HCT116 (cell line): ENCODE data around the gene FAM118A. TPM values are rescaled to one million over a fixed set of nuclear protein-coding genes. Genes with fewer than 3 reads are reported as not detected.

Experiments used
- ATAC-seq: fragments of 200-7000 bp; cut with Tn5 transposase; 2 replicates; pipeline ENCODE4 v1.9.1; 2020; ENCODE audit warnings: mild to moderate bottlenecking, moderate library complexity
- BruUV-seq: library from RNA; stranded (reverse); fragments of 400-500 nt; replicated peaks from 2 replicates; lab custom pipeline; 2021; lab: Mats Ljungman, UMichigan
- CTCF ChIA-PET: fragments of 300-600 bp; sonication (Branson Sonifier 250); formaldehyde crosslinking; loops from one replicate; lab custom pipeline; 2021; ENCODE audit warnings: antibody characterized with exemption; lab: Charles Lee
- POLR2A ChIA-PET: fragments of 300-600, 350-600 bp; sonication (Branson Sonifier 250); formaldehyde crosslinking; loops from one replicate; lab custom pipeline; 2021; ENCODE audit warnings: antibody characterized with exemption; lab: Charles Lee
- RAD21 ChIA-PET, 2 experiments: fragments of 300-600 bp; sonication (Branson Sonifier 250); formaldehyde crosslinking; loops; one replicate each; lab custom pipeline; 2023; ENCODE audit warnings: low total read pairs in 2 of 2; ENCODE audit not compliant: uncharacterized antibody in 2 of 2, unreplicated experiment in 2 of 2, low non-redundant PET in 1 of 2; lab: Charles Lee
- DNase-seq: peaks from one replicate; pipeline ENCODE4 v3.0.0-alpha.2; 2010; ENCODE audit warnings: low read depth, low spot score
- H2AFZ ChIP-seq: fragments of 200-600 bp; shearing (Covaris generic), sonication (generic); 2 replicates; pipeline ENCODE4 v1.6.1; 2017; ENCODE audit warnings: low read depth, mixed run types, mixed read lengths, antibody characterized with exemption, low read length; ENCODE audit not compliant: poor library complexity, severe bottlenecking
- H3K27ac ChIP-seq: 2 replicates; pipeline ENCODE4 v1.5.1; 2012; ENCODE audit warnings: low read depth, low read length
- H3K27me3 ChIP-seq: fragments of 200-600 bp; sonication (generic); 2 replicates; pipeline ENCODE4 v1.6.1; 2016; ENCODE audit warnings: mixed run types, low read length, mixed read lengths; ENCODE audit not compliant: insufficient read depth
- H3K36me3 ChIP-seq, 2 experiments: fragments of 200-500 bp in 1 of 2; fragments of 200-600 bp in 1 of 2; sonication (Bioruptor generic) in 1 of 2; sonication (generic) in 1 of 2; 2 replicates each; pipeline versions ENCODE4 v1.5.1 to v1.6.1; 2014 to 2016; ENCODE audit warnings: low read length in 2 of 2, inconsistent platforms in 1 of 2, mixed read lengths in 1 of 2, mixed run types in 1 of 2; ENCODE audit not compliant: insufficient read depth in 2 of 2, control insufficient read depth in 1 of 2
- H3K4me1 ChIP-seq, 2 experiments: fragments of 200-600 bp in 1 of 2; sonication (generic) in 1 of 2; 2 replicates each; pipeline versions ENCODE4 v1.5.1 to v1.6.1; 2012 to 2017; ENCODE audit warnings: low read length in 2 of 2, inconsistent platforms in 1 of 2, mild to moderate bottlenecking in 1 of 2, mixed read lengths in 1 of 2, mixed run types in 1 of 2, moderate library complexity in 1 of 2; ENCODE audit not compliant: insufficient read depth in 2 of 2, control insufficient read depth in 1 of 2
- H3K4me2 ChIP-seq: fragments of 200-600 bp; sonication (generic); 2 replicates; pipeline ENCODE4 v1.6.1; 2017; ENCODE audit warnings: mixed run types, low read length, mixed read lengths
- H3K4me3 ChIP-seq, 2 experiments: fragments of 200-600 bp in 1 of 2; sonication (generic) in 1 of 2; replicated peaks in 1 of 2; 2 replicates each; pipeline ENCODE4 v1.5.1; 2011 to 2016; ENCODE audit warnings: low read length in 2 of 2, control low read depth in 1 of 2, low read depth in 1 of 2, mild to moderate bottlenecking in 1 of 2, mixed read lengths in 1 of 2, mixed run types in 1 of 2
- H3K79me2 ChIP-seq: fragments of 200-600 bp; sonication (generic); 2 replicates; pipeline ENCODE4 v1.6.1; 2017; ENCODE audit warnings: mild to moderate bottlenecking, mixed run types, low read length, moderate library complexity, mixed read lengths; ENCODE audit not compliant: insufficient read depth
- H3K9ac ChIP-seq: fragments of 200-600 bp; sonication (generic); 2 replicates; pipeline ENCODE4 v1.6.1; 2016; ENCODE audit warnings: low read length, mixed read lengths
- H3K9me2 ChIP-seq: fragments of 200-600 bp; sonication (generic), shearing (Covaris generic); 2 replicates; pipeline ENCODE4 v1.6.1; 2017; ENCODE audit warnings: mixed run types, mild to moderate bottlenecking, moderate library complexity; ENCODE audit not compliant: insufficient read depth
- H3K9me3 ChIP-seq, 2 experiments: fragments of 200-500 bp in 1 of 2; fragments of 200-600 bp in 1 of 2; sonication (Bioruptor generic) in 1 of 2; sonication (generic) in 1 of 2; 2 replicates each; pipeline ENCODE4 v1.6.1; 2014 to 2017; ENCODE audit warnings: low read length in 2 of 2, mixed read lengths in 2 of 2, inconsistent platforms in 1 of 2, low read depth in 1 of 2, mild to moderate bottlenecking in 1 of 2, mixed run types in 1 of 2, moderate library complexity in 1 of 2; ENCODE audit not compliant: control insufficient read depth in 1 of 2, insufficient read depth in 1 of 2
- H4K20me1 ChIP-seq: fragments of 200-600 bp; sonication (generic), shearing (Covaris generic); 2 replicates; pipeline ENCODE4 v1.6.1; 2017; ENCODE audit warnings: mixed run types, mild to moderate bottlenecking, moderate library complexity; ENCODE audit not compliant: insufficient read depth
- TCF7L2 ChIP-seq: IDR thresholded peaks from 2 replicates; pipeline ENCODE4 v1.7.0; 2011; ENCODE audit warnings: borderline replicate concordance, inconsistent platforms; ENCODE audit not compliant: insufficient read depth, insufficient read length; ENCODE audit errors: extremely low read depth
- YY1 ChIP-seq: IDR thresholded peaks from 2 replicates; pipeline ENCODE4 v1.6.1; 2011; ENCODE audit warnings: low read length, low read depth, moderate library complexity, mild to moderate bottlenecking; ENCODE audit not compliant: insufficient replicate concordance; ENCODE audit errors: extremely low read depth
- ZBTB33 ChIP-seq: IDR thresholded peaks from 2 replicates; pipeline ENCODE4 v1.6.1; 2011; ENCODE audit warnings: mild to moderate bottlenecking, low read length, moderate library complexity; ENCODE audit not compliant: insufficient replicate concordance; ENCODE audit errors: extremely low read depth
- intact Hi-C: fragments of 100-400 bp; cut with micrococcal nuclease; formaldehyde crosslinking; loops from 2 replicates; pipeline ENCODE4 v1.10.0; 2022
- total RNA-seq: library from RNA; stranded (reverse); gene quantifications from one replicate; pipeline ENCODE4 v1.2.1, GENCODE V29; 2021; ENCODE audit not compliant: unreplicated experiment
- TF ChIP-seq, protein P1 (sequence below), 3 experiments: fragments of 200-600 bp in 1 of 3; sonication (generic) in 1 of 3; IDR thresholded peaks in 2 of 3; conservative IDR thresholded peaks in 1 of 3; 2 replicates each; pipeline ENCODE4 v1.5.1; 2012 to 2017; ENCODE audit warnings: low read depth in 2 of 3, low read length in 2 of 3, antibody characterized with exemption in 1 of 3, borderline replicate concordance in 1 of 3, control low read depth in 1 of 3, mild to moderate bottlenecking in 1 of 3, mixed read lengths in 1 of 3, mixed run types in 1 of 3, moderate library complexity in 1 of 3; ENCODE audit not compliant: insufficient read depth in 1 of 3

Gene FAM118A
- total RNA-seq, 1 experiment from 2014 or later, result 43.2 TPM

- no peak for TF ChIP-seq ZBTB33
- TF ChIP-seq, protein P1, sequence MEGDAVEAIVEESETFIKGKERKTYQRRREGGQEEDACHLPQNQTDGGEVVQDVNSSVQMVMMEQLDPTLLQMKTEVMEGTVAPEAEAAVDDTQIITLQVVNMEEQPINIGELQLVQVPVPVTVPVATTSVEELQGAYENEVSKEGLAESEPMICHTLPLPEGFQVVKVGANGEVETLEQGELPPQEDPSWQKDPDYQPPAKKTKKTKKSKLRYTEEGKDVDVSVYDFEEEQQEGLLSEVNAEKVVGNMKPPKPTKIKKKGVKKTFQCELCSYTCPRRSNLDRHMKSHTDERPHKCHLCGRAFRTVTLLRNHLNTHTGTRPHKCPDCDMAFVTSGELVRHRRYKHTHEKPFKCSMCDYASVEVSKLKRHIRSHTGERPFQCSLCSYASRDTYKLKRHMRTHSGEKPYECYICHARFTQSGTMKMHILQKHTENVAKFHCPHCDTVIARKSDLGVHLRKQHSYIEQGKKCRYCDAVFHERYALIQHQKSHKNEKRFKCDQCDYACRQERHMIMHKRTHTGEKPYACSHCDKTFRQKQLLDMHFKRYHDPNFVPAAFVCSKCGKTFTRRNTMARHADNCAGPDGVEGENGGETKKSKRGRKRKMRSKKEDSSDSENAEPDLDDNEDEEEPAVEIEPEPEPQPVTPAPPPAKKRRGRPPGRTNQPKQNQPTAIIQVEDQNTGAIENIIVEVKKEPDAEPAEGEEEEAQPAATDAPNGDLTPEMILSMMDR (IDR thresholded peaks at IDR 0.05 in 2 of 3, conservative IDR thresholded peaks at IDR 0.05 in 1 of 3; ENCODE audit: borderline replicate concordance in 1 of 3, insufficient read depth in 1 of 3, low read depth in 2 of 3, low read length in 2 of 3), result no peak
These were observed 1.3 kb downstream of the FAM118A start (continued) for GRCh38 chr22:45310977-45311531.

DNA sequence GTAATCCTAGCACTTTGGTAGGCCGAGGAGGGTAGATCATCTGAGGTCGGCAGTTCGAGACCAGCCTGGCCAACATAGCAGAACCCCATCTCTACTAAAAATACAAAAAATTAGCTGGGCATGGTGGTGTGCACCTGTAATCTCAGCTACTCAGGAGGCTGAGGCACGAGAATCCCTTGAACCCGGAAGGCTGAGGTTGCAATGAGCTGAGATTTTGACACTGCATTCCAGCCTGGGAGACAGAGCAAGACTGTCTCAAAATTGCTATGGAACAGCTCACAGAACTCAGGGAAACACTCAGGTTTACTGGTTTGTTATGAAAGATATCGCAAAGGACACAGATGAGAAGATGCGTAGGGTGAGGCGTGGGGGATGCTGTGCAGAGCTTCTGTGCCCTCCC, 2.7 kb downstream of the FAM118A start:
- H4K20me1 ChIP-seq, result no peaks in the 10 kb centered on the region
- ATAC-seq, result no peak
- CTCF ChIA-PET, result no interaction called here
- no peak overlapping the region for H2AFZ ChIP-seq
- TF ChIP-seq TCF7L2 (no peak), YY1 (no peak)
- no peaks in the 10 kb centered on the region for H3K9me2 ChIP-seq
- no TSS peak for BruUV-seq
- H3K27ac ChIP-seq, result no peak overlapping the region
- H3K9me3 ChIP-seq, result no peaks in the 10 kb centered on the region
- H3K4me3 ChIP-seq, result no peak overlapping the region
- peaks cover 0 to 2% of the 10 kb centered on the region in 2 experiments; a peak in 2 of 4 replicates for H3K36me3 ChIP-seq
- no peak overlapping the region for H3K4me2 ChIP-seq
- peaks cover 25 to 32% of the 10 kb centered on the region in 2 experiments for H3K4me1 ChIP-seq
- H3K9ac ChIP-seq, result no peak overlapping the region
- no peak for DNase-seq
- intact Hi-C loops, result no loop called here
- RAD21 ChIA-PET, result no interaction called here
- POLR2A ChIA-PET, result no interaction called here
- no peaks in the 10 kb centered on the region for H3K27me3 ChIP-seq
- H3K79me2 ChIP-seq, result peaks cover 72% of the 10 kb centered on the region
